HG02840 (cell line): ENCODE data around the gene ZNF41.
"Not testable (repeated sequence)": the region's sequence is repeated elsewhere in the genome, so short reads cannot be mapped to it uniquely, and the experiment has no call there.

Source experiments
- ATAC-seq: cut with Tn5 transposase; IDR thresholded peaks from one replicate; pipeline ENCODE4 v1.9.1; 2021; ENCODE audit warnings: mild to moderate bottlenecking, moderate library complexity, moderate number of reproducible peaks; ENCODE audit not compliant: unreplicated experiment, low FRiP score

ZNF41 gene

GRCh38 chrX:47497271-47497888 lies 14.4 kb upstream of the ZNF41 start:
- no peak for ATAC-seq

- not testable (repeated sequence) for ATAC-seq
Measured at GRCh38 chrX:47492133-47492532, 9.1 kb upstream of the ZNF41 start.

- ATAC-seq = no peak
Measured at GRCh38 chrX:47489507-47490275, 6.7 kb upstream of the ZNF41 start.

GRCh38 chrX:47484885-47485284 lies 1.9 kb upstream of the ZNF41 start:
- ATAC-seq = no peak

GRCh38 chrX:47483306-47484268 lies 565 bp upstream of the ZNF41 start:
- no peak for ATAC-seq

- peak; percentile 10 for ATAC-seq
Measured at GRCh38 chrX:47482065-47482511, 934 bp downstream of the ZNF41 start.

- no peak for ATAC-seq
Measured at GRCh38 chrX:47481160-47481559, 1.9 kb downstream of the ZNF41 start.

- no peak for ATAC-seq
Measured at GRCh38 chrX:47480576-47480975, 2.4 kb downstream of the ZNF41 start.

GRCh38 chrX:47475476-47475875 lies 7.5 kb downstream of the ZNF41 start:
- no peak for ATAC-seq

- ATAC-seq = no peak
Measured at GRCh38 chrX:47467106-47467505, 15.9 kb downstream of the ZNF41 start.

GRCh38 chrX:47460561-47460960 lies 22.5 kb downstream of the ZNF41 start:
- ATAC-seq = no peak

GRCh38 chrX:47458528-47458927 lies 24.5 kb downstream of the ZNF41 start:
- no peak for ATAC-seq

- no peak for ATAC-seq
Measured at GRCh38 chrX:47456080-47456479, 26.9 kb downstream of the ZNF41 start.

- no peak for ATAC-seq
Measured at GRCh38 chrX:47452112-47452511, 30.9 kb downstream of the ZNF41 start.

- ATAC-seq = no peak
Measured at GRCh38 chrX:47448165-47448806, 34.7 kb downstream of the ZNF41 start.

GRCh38 chrX:47447607-47448006 lies 35.4 kb downstream of the ZNF41 start:
- no peak for ATAC-seq

GRCh38 chrX:47446971-47447370 lies 36.1 kb downstream of the ZNF41 start:
- ATAC-seq = no peak

- no peak for ATAC-seq
Measured at GRCh38 chrX:47446431-47446830, 36.6 kb downstream of the ZNF41 start.

- no peak for ATAC-seq
Measured at GRCh38 chrX:47430925-47431324, 52.1 kb downstream of the ZNF41 start.

- ATAC-seq = no peak
Measured at GRCh38 chrX:47422444-47422843, 60.6 kb downstream of the ZNF41 start.
